ENCODE results near the gene SGIP1.
"Not testable (repeated sequence)": the region's sequence is repeated elsewhere in the genome, so short reads cannot be mapped to it uniquely, and the experiment has no call there.

Gene SGIP1

GRCh38 chr1:66679140-66679539 is 145.2 kb downstream of the SGIP1 start:
- no peak for DNase-seq (ENCODE audit: low read depth in 2 of 2)

GRCh38 chr1:66681686-66682085 is 147.7 kb downstream of the SGIP1 start:
- DNase-seq (ENCODE audit: low read depth in 2 of 2): no peak

- DNase-seq (ENCODE audit: low read depth in 2 of 2): no peak
These were observed 148.2 kb downstream of the SGIP1 start for GRCh38 chr1:66682106-66682505.

GRCh38 chr1:66684353-66684752 is 150.4 kb downstream of the SGIP1 start:
- no peak for DNase-seq (ENCODE audit: low read depth in 2 of 2)

- DNase-seq (ENCODE audit: low read depth in 2 of 2): no peak
These were observed 151.3 kb downstream of the SGIP1 start for GRCh38 chr1:66685265-66685664.

- no peak for DNase-seq (ENCODE audit: low read depth in 2 of 2)
These were observed 151.7 kb downstream of the SGIP1 start for GRCh38 chr1:66685670-66686069.

- no peak for DNase-seq (ENCODE audit: low read depth in 2 of 2)
These were observed 152.5 kb downstream of the SGIP1 start for GRCh38 chr1:66686406-66686805.

- no peak for DNase-seq (ENCODE audit: low read depth in 2 of 2)
These were observed 153.4 kb downstream of the SGIP1 start for GRCh38 chr1:66687358-66687757.

GRCh38 chr1:66690666-66691381 is 156.9 kb downstream of the SGIP1 start:
- no peak for DNase-seq (ENCODE audit: low read depth in 2 of 2)

- no peak for DNase-seq (ENCODE audit: low read depth in 2 of 2)
These were observed 158.7 kb downstream of the SGIP1 start for GRCh38 chr1:66692681-66693080.

- no peak for DNase-seq (ENCODE audit: low read depth in 2 of 2)
These were observed 159.9 kb downstream of the SGIP1 start for GRCh38 chr1:66693856-66694255.

- DNase-seq (ENCODE audit: low read depth in 2 of 2): no peak
These were observed 161.2 kb downstream of the SGIP1 start for GRCh38 chr1:66695116-66695515.

GRCh38 chr1:66696771-66697170 is 162.8 kb downstream of the SGIP1 start:
- DNase-seq (ENCODE audit: low read depth in 2 of 2): no peak

GRCh38 chr1:66699213-66699612 is 165.3 kb downstream of the SGIP1 start:
- no peak for DNase-seq (ENCODE audit: low read depth in 2 of 2)

- DNase-seq (ENCODE audit: low read depth in 2 of 2): no peak
These were observed 170.4 kb downstream of the SGIP1 start for GRCh38 chr1:66704177-66704875.

GRCh38 chr1:66705110-66705509 is 171.2 kb downstream of the SGIP1 start:
- DNase-seq (ENCODE audit: low read depth in 2 of 2): no peak

- no peak for DNase-seq (ENCODE audit: low read depth in 2 of 2)
These were observed 177.5 kb downstream of the SGIP1 start for GRCh38 chr1:66711420-66711819.

- DNase-seq (ENCODE audit: low read depth in 2 of 2): no peak
These were observed 178.9 kb downstream of the SGIP1 start for GRCh38 chr1:66712839-66713238.

- DNase-seq (ENCODE audit: low read depth in 2 of 2): no peak
These were observed 190.0 kb downstream of the SGIP1 start for GRCh38 chr1:66723985-66724384.

GRCh38 chr1:66725885-66726665 is 192.1 kb downstream of the SGIP1 start:
- DNase-seq (ENCODE audit: low read depth in 2 of 2): peak in 1 of 2 donors; percentile 24

- no peak for DNase-seq (ENCODE audit: low read depth in 2 of 2)
These were observed 194.1 kb downstream of the SGIP1 start for GRCh38 chr1:66728021-66728420.

GRCh38 chr1:66728716-66729115 is 194.8 kb downstream of the SGIP1 start:
- DNase-seq (ENCODE audit: low read depth in 2 of 2): not testable (repeated sequence)

GRCh38 chr1:66729119-66729518 is 195.2 kb downstream of the SGIP1 start:
- no peak for DNase-seq (ENCODE audit: low read depth in 2 of 2)
